B cell (primary cell): ENCODE data around the gene RAB6A.

ENCODE experiments used
- CTCF ChIP-seq: fragments of 200-600 bp; IDR thresholded peaks from one replicate; pipeline ENCODE4 v1.8.0; 2022; ENCODE audit warnings: antibody characterized with exemption, mild to moderate bottlenecking
- EZH2 ChIP-seq: IDR thresholded peaks from 2 replicates; pipeline ENCODE4 v1.6.1; 2012; ENCODE audit warnings: borderline replicate concordance, low read depth, mild to moderate bottlenecking, moderate library complexity, low read length; ENCODE audit not compliant: insufficient read depth, poor library complexity, severe bottlenecking

- TF ChIP-seq EZH2 (no peak), CTCF (no peak)
These were observed 31.7 kb upstream of the RAB6A start for GRCh38 chr11:73792584-73792983.
